Ascending aorta (tissue), 2 donors: Measurements from ENCODE around the gene PREB. TPM values are rescaled to one million over a fixed set of nuclear protein-coding genes. Genes with fewer than 3 reads are reported as not detected.

Source experiments
- DNase-seq, 2 donors: peaks; one replicate each; pipeline ENCODE4 v3.0.0-alpha.2; 2019; ENCODE audit warnings: low spot score in 2 of 2
- H3K27ac ChIP-seq, 2 donors: fragments of 200-600 bp; sonication (generic); one replicate each; pipeline ENCODE4 v1.5.1; 2016 to 2017; ENCODE audit warnings: mild to moderate bottlenecking in 1 of 2
- H3K27me3 ChIP-seq: fragments of 200-600 bp; sonication (generic); one replicate; pipeline ENCODE4 v1.5.1; 2017
- H3K36me3 ChIP-seq, 2 donors: fragments of 200-600 bp; sonication (generic); one replicate each; pipeline ENCODE4 v1.5.1; 2016
- H3K4me1 ChIP-seq, 2 donors: fragments of 200-600 bp; sonication (generic); one replicate each; pipeline ENCODE4 v1.5.1; 2016 to 2017; ENCODE audit warnings: mild to moderate bottlenecking in 1 of 2
- H3K4me3 ChIP-seq, 2 donors: fragments of 200-600 bp; sonication (generic); one replicate each; pipeline ENCODE4 v1.5.1; 2016 to 2017; ENCODE audit warnings: mild to moderate bottlenecking in 1 of 2
- H3K9me3 ChIP-seq, 2 donors: fragments of 200-600 bp; sonication (generic); one replicate each; pipeline ENCODE4 v1.5.1; 2016
- intact Hi-C: fragments of 100-400 bp; cut with DNase I; formaldehyde crosslinking; loops from one replicate; pipeline ENCODE4 v1.15.1; 2023
- total RNA-seq: library from RNA; depleted of rRNA; stranded (reverse); fragments of >200 nt; gene quantifications from one replicate; pipeline ENCODE4 v1.1.0, GENCODE V29; 2016
- TF ChIP-seq, protein P1 (sequence below), 3 experiments: fragments of 200-600 bp in 2 of 3; fragments of 450-650 bp in 1 of 3; sonication (generic) in 2 of 3; IDR thresholded peaks; one replicate each; pipeline ENCODE4 v1.5.1; 2016 to 2019; ENCODE audit warnings: antibody characterized with exemption in 3 of 3, mild to moderate bottlenecking in 1 of 3, moderate library complexity in 1 of 3

The PREB gene
- total RNA-seq, 1 donor from 2014 or later: 116 TPM

DNA sequence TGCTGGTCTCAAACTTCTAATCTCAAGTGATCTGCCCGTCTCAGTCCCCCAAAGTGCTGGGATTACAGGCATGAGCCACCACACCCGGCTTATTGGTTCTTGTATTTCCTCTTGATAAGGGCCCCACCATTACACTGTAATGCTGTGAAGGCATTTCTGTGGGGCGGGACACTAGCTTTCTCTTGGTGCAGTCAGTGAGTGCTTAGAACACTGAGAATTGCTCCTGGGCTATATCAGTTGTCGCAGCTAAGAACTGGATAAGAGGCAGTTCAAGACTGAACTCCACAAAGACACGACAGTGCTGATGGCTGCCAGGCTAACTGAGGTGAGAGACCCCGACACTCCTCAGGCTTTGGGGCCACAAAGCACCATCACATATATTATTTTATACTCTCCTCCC, 45.8 kb downstream of the PREB start:
- no peak for DNase-seq
- Histone ChIP-seq H3K4me3 (no peak overlapping the region), H3K9me3 (no peaks in the 10 kb centered on the region), H3K36me3 (no peaks in the 10 kb centered on the region), H3K4me1 (peaks cover 4 to 18% of the 10 kb centered on the region in 2 donors), H3K27me3 (no peaks in the 10 kb centered on the region), H3K27ac (no peak overlapping the region)
- intact Hi-C loops: loop anchor here (5.0 kb wide), 1 partner anchor 44 kb away; the partner anchor contains the start of gene PREB
- TF ChIP-seq, protein P1, sequence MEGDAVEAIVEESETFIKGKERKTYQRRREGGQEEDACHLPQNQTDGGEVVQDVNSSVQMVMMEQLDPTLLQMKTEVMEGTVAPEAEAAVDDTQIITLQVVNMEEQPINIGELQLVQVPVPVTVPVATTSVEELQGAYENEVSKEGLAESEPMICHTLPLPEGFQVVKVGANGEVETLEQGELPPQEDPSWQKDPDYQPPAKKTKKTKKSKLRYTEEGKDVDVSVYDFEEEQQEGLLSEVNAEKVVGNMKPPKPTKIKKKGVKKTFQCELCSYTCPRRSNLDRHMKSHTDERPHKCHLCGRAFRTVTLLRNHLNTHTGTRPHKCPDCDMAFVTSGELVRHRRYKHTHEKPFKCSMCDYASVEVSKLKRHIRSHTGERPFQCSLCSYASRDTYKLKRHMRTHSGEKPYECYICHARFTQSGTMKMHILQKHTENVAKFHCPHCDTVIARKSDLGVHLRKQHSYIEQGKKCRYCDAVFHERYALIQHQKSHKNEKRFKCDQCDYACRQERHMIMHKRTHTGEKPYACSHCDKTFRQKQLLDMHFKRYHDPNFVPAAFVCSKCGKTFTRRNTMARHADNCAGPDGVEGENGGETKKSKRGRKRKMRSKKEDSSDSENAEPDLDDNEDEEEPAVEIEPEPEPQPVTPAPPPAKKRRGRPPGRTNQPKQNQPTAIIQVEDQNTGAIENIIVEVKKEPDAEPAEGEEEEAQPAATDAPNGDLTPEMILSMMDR (IDR thresholded peaks at IDR 0.05): no peak

DNA sequence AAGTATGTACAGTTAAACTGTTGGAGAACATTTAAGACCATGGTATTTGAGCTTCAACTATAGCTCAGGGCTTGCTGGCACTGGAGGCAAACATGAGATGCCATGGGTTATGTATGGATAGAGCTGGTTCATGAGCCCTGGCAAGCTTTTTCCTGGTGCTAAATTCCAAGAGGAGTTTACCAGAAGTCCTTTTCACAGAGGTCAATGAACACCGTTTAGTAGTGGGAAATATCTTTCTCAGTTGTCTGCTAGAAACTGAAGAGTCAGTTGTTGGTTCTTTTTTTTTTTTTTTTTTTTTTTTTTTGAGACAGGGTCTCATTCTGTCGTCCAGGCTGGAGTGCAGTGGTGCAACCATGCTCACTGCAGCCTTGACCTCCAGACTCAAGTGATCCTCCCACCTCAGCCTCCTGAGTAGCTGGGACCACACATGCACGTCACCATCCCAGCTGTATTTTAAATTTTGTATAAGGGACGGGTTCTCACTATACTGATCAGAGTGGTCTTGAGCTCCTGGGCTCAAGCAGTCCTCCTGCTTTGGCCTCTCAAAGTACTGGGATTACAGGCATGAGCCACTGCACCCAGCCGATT, 46.5 kb downstream of the PREB start:
- no peak overlapping the region for H3K27ac ChIP-seq

DNA sequence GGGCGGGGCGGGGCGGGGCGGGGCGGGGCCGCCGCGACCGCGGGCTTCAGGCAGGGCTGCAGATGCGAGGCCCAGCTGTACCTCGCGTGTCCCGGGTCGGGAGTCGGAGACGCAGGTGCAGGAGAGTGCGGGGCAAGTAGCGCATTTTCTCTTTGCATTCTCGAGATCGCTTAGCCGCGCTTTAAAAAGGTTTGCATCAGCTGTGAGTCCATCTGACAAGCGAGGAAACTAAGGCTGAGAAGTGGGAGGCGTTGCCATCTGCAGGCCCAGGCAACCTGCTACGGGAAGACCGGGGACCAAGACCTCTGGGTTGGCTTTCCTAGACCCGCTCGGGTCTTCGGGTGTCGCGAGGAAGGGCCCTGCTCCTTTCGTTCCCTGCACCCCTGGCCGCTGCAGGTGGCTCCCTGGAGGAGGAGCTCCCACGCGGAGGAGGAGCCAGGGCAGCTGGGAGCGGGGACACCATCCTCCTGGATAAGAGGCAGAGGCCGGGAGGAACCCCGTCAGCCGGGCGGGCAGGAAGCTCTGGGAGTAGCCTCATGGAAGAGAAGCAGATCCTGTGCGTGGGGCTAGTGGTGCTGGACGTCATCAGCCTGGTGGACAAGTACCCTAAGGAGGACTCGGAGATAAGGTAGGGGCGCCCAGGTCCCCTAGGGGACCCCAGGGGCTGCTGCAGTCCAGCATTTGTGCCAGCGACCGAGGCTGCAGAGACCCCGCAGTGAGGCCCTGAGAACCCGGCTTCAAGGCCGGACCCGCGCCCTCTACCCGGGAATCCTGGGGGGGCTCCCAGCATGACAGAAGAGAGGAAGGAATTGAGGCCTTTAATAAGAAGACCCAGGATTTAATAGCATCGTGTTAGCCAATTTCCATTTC, 47.5 kb downstream of the PREB start, which contains the start of gene KHK:
Gene KHK (plus strand): TSS at position 49 of the 870 bp plus-strand sequence. CDS start 488 bp downstream, at position 537.
- Histone ChIP-seq H3K4me3 (peak within 1 kb of the TSS; percentile 61 to 66), H3K27ac (peak within 1 kb of the TSS; percentile 81 to 87), H3K4me1 (peaks cover 4 to 22% of the 10 kb centered on the region in 2 donors), H3K27me3 (no peaks in the 10 kb centered on the region), H3K9me3 (no peaks in the 10 kb centered on the region), H3K36me3 (peaks cover 11 to 16% of the 10 kb centered on the region in 2 donors)
- TF ChIP-seq, protein P1 (IDR thresholded peaks at IDR 0.05): no peak
- peak in 1 of 2 donors; percentile 74 for DNase-seq
- intact Hi-C loops: loop anchor here (1.0 to 5.0 kb wide), 5 partner anchors 16 to 126 kb away; partner anchors contain the start of genes ATRAID, OST4, PREB and SLC5A6

More for the DNA sequence above, 46.5 kb downstream of the PREB start:
- Histone ChIP-seq H3K27me3 (no peaks in the 10 kb centered on the region), H3K4me1 (peaks cover 4 to 18% of the 10 kb centered on the region in 2 donors), H3K36me3 (peaks cover 4 to 7% of the 10 kb centered on the region in 2 donors), H3K9me3 (no peaks in the 10 kb centered on the region), H3K4me3 (no peak overlapping the region)
- intact Hi-C loops: loop anchor here (2.0 to 5.0 kb wide), 2 partner anchors 44 to 125 kb away; partner anchors contain the start of genes ATRAID, PREB and SLC5A6
- TF ChIP-seq, protein P1 (IDR thresholded peaks at IDR 0.05): no peak
- no peak for DNase-seq

DNA sequence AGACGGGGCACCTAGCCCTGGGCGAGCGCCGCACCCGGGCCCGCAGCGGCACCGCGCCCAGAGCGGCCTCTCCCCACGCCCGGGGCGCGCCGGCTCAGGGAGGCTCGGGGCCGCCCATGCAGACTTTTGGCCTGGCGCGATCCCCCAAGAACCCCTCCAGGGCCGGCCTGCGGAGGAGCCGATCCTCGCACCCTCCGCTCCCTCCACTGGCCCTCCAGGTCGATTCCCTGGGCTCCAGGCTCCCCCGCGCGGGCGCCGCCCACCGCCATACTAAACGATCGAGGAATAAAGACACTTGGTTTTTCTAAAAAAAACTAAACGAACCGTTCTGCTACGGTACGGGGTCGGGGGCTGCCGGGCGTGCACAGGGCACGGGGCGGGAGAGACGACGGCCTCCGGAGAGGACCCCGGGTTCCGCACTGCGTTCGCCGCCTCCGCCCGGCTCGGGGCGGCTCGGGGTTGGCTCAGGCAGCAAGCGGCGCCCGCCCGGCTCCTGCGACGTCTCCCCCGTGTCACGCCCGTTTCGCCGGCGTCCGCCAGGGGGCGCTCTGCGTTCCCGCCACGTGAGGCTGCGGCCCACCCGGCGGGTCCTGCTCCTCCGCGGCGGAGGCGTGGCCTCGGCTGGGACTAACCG, 48.2 kb downstream of the PREB start:
- H3K4me1 ChIP-seq: peaks cover 9 to 29% of the 10 kb centered on the region in 2 donors
- TF ChIP-seq, protein P1 (IDR thresholded peaks at IDR 0.05): peak; percentile 80 to 98 (median 85)
- peak overlapping the region; percentile 81 to 87 for H3K27ac ChIP-seq
- H3K4me3 ChIP-seq: peak overlapping the region; percentile 61 to 66
- peaks cover 11 to 18% of the 10 kb centered on the region in 2 donors for H3K36me3 ChIP-seq
- H3K27me3 ChIP-seq: no peaks in the 10 kb centered on the region
- intact Hi-C loops: loop anchor here (1.0 to 5.0 kb wide), 5 partner anchors 15 to 127 kb away; partner anchors contain the start of genes ATRAID, OST4, PREB and SLC5A6
- H3K9me3 ChIP-seq: no peaks in the 10 kb centered on the region
- DNase-seq: peak; percentile 78 to 97

DNA sequence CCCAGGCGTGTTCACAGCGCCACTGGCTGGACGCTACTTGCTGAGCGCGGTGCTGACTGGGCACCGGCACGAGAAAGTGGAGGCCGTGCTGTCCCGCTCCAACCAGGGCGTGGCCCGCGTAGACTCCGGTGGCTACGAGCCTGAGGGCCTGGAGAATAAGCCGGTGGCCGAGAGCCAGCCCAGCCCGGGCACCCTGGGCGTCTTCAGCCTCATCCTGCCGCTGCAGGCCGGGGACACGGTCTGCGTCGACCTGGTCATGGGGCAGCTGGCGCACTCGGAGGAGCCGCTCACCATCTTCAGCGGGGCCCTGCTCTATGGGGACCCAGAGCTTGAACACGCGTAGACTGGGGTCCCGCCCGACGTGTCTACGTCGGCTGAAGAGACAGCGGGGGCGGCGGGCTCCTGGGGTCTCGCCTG, 48.8 kb downstream of the PREB start:
- TF ChIP-seq, protein P1 (IDR thresholded peaks at IDR 0.05): peak; percentile 42 to 81 (median 48)

More for the DNA sequence above, 48.8 kb downstream of the PREB start:
- H3K4me3 ChIP-seq: peak overlapping the region; percentile 61 to 66
- H3K4me1 ChIP-seq: peaks cover 12 to 31% of the 10 kb centered on the region in 2 donors
- no peaks in the 10 kb centered on the region for H3K9me3 ChIP-seq
- peak; percentile 53 to 89 for DNase-seq
- peak overlapping the region; percentile 81 to 87 for H3K27ac ChIP-seq
- no peaks in the 10 kb centered on the region for H3K27me3 ChIP-seq
- intact Hi-C loops: loop anchor here (1.0 to 5.0 kb wide), 6 partner anchors 14 to 127 kb away; partner anchors contain the start of genes ATRAID, OST4, PREB and SLC5A6
- H3K36me3 ChIP-seq: peaks cover 11 to 18% of the 10 kb centered on the region in 2 donors
